ENCODE measurements around the gene CDH4.

Gene CDH4

GRCh38 chr20:61898405-61898804 is 646.3 kb downstream of the CDH4 start:
- no peak for DNase-seq (ENCODE audit: low read depth, low spot score)
- no peak for TF ChIP-seq CTCF (IDR thresholded peaks at IDR 0.05; ENCODE audit: low read depth, low read length)
- in situ Hi-C loops (cut with HindIII; ENCODE audit: low sequenced_read_pairs) = no loop called here
- H3K4me3 ChIP-seq (ENCODE audit: low read depth, low read length) = no peak overlapping the region

DNA sequence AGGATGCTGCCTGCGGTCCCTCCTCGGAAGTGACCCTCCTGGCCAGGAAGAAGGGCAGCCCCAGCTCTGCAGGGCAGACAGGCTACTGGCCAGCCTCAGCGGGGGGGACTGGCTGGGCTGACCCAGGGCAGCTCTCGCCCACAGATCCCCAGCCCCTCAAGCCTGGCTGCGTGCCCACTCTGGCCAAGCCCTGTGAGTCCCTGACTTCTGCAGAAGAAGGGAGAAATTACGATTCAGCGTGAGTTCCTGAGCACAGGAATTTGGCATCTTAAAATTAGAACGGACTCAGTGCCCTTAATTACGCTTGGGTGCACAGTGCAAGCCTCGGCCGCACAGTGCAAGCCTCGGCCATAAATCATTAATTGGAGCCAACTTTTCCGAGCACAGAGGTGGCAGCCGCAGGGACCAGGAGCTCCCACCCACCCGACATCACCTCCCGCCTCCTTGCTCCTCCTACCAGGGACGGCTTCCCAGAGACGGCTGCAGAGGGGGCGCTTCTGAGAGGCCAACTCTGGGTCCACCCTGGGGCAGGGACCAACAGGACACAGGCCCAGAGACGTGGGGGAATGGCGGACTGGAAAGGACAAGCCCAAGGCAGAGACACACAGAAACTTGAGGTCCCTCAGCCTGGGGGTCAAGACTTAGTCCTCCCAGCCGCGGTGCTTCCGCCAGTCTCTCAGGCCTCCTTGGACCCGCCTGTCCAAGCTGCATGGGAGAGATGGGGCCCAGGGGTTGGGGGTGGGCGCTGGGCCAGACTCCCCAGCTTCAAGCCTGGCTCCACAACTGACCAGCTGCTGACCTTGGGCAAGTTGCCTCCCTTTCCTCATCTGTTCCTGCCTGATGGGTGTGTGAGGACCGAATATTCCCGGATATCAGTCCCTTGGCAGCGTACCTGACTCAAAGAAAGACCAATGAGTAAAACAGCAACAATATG is 648.2 kb downstream of the CDH4 start:
- no peak overlapping the region for H3K4me3 ChIP-seq (ENCODE audit: low read depth, low read length)
- no peak for TF ChIP-seq CTCF (IDR thresholded peaks at IDR 0.05; ENCODE audit: low read depth, low read length)
- no peak for DNase-seq (ENCODE audit: low read depth, low spot score)
- in situ Hi-C loops (cut with HindIII; ENCODE audit: low sequenced_read_pairs) = no loop called here

DNA sequence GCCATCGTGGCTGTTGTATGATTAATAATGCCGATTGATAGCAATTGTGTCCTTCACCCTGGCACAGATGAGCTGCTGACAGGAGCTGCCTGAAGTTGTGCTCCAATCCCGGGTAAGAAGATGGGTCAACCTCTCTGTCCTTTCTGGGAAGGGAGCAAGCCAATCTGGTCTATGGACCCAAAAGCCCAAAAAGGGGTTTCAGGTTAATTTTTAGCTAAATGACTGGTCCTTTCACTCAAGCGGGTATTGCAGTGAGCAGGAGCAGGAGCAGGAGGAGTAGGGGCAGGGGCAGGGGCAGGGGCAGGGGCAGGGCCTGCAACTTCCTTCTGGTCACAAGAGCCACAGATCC is 648.9 kb downstream of the CDH4 start:
- DNase-seq (ENCODE audit: low read depth, low spot score) = no peak
- in situ Hi-C loops (cut with HindIII; ENCODE audit: low sequenced_read_pairs) = no loop called here
- no peak overlapping the region for H3K4me3 ChIP-seq (ENCODE audit: low read depth, low read length)
- TF ChIP-seq CTCF (IDR thresholded peaks at IDR 0.05; ENCODE audit: low read depth, low read length) = no peak

GRCh38 chr20:61901392-61902220 is 649.5 kb downstream of the CDH4 start:
- in situ Hi-C loops (cut with HindIII; ENCODE audit: low sequenced_read_pairs) = no loop called here
- no peak for TF ChIP-seq CTCF (IDR thresholded peaks at IDR 0.05; ENCODE audit: low read depth, low read length)
- no peak for DNase-seq (ENCODE audit: low read depth, low spot score)
- no peak overlapping the region for H3K4me3 ChIP-seq (ENCODE audit: low read depth, low read length)

- H3K4me3 ChIP-seq (ENCODE audit: low read depth, low read length) = no peak overlapping the region
- in situ Hi-C loops (cut with HindIII; ENCODE audit: low sequenced_read_pairs) = no loop called here
- TF ChIP-seq CTCF (IDR thresholded peaks at IDR 0.05; ENCODE audit: low read depth, low read length) = no peak
- DNase-seq (ENCODE audit: low read depth, low spot score) = no peak
Observed at GRCh38 chr20:61902221-61902869, 650.3 kb downstream of the CDH4 start.

- no peak for TF ChIP-seq CTCF (IDR thresholded peaks at IDR 0.05; ENCODE audit: low read depth, low read length)
- no peak overlapping the region for H3K4me3 ChIP-seq (ENCODE audit: low read depth, low read length)
- DNase-seq (ENCODE audit: low read depth, low spot score) = no peak
- in situ Hi-C loops (cut with HindIII; ENCODE audit: low sequenced_read_pairs) = no loop called here
Observed at GRCh38 chr20:61903575-61904340, 651.7 kb downstream of the CDH4 start.

Measured in astrocyte of the spinal cord (primary cell).